Muscle of back (tissue), 11 donors: ENCODE measurements around the gene NTM. TPM values are rescaled to one million over a fixed set of nuclear protein-coding genes. Genes with fewer than 3 reads are reported as not detected.

Experiments
- DNase-seq, 3 donors: peaks; one replicate each; pipeline versions ENCODE4 v3.0.0 to v3.0.0-alpha.2; 2013
- polyA plus RNA-seq, 10 donors: library from polyadenylated mRNA; unstranded; fragments of 120-200 nt; gene quantifications; one replicate each; pipeline ENCODE4 v1.2.1, GENCODE V29; 2013; ENCODE audit not compliant: insufficient read length in 10 of 10

Gene NTM
- polyA plus RNA-seq, 10 donors: 12.7 to 28.4 (median 21.0) TPM

GRCh38 chr11:132205006-132205405, 834.6 kb downstream of the NTM start:
- DNase-seq: no peak

- no peak for DNase-seq
These were observed 835.1 kb downstream of the NTM start for GRCh38 chr11:132205496-132205895.

- DNase-seq: no peak
These were observed 836.6 kb downstream of the NTM start for GRCh38 chr11:132206993-132207392.

- DNase-seq: no peak
These were observed 838.2 kb downstream of the NTM start for GRCh38 chr11:132208477-132209055.

- no peak for DNase-seq
These were observed 841.1 kb downstream of the NTM start for GRCh38 chr11:132211479-132211878.

- no peak for DNase-seq
These were observed 847.4 kb downstream of the NTM start for GRCh38 chr11:132217856-132218255.

- DNase-seq: peak; percentile 41 to 88 (median 64)
These were observed 850.1 kb downstream of the NTM start for GRCh38 chr11:132220474-132220873.

- no peak for DNase-seq
These were observed 851.9 kb downstream of the NTM start for GRCh38 chr11:132222345-132222744.

- no peak for DNase-seq
These were observed 856.1 kb downstream of the NTM start for GRCh38 chr11:132226522-132226921.

- DNase-seq: no peak
These were observed 858.4 kb downstream of the NTM start for GRCh38 chr11:132228746-132229325.

- no peak for DNase-seq
These were observed 861.4 kb downstream of the NTM start for GRCh38 chr11:132231656-132232347.

- DNase-seq: peak in 1 of 3 donors; percentile 89
These were observed 864.5 kb downstream of the NTM start for GRCh38 chr11:132234878-132235277.

- DNase-seq: no peak
These were observed 867.4 kb downstream of the NTM start for GRCh38 chr11:132237781-132238180.

- DNase-seq: no peak
These were observed 868.0 kb downstream of the NTM start for GRCh38 chr11:132238331-132238866.

- DNase-seq: no peak
These were observed 870.0 kb downstream of the NTM start for GRCh38 chr11:132240374-132240773.

GRCh38 chr11:132242632-132243031, 872.2 kb downstream of the NTM start:
- no peak for DNase-seq

- DNase-seq: no peak
These were observed 874.4 kb downstream of the NTM start for GRCh38 chr11:132244846-132245245.

- DNase-seq: no peak
These were observed 875.3 kb downstream of the NTM start for GRCh38 chr11:132245403-132246385.

GRCh38 chr11:132248580-132248979, 878.2 kb downstream of the NTM start:
- DNase-seq: no peak

- DNase-seq: no peak
These were observed 878.8 kb downstream of the NTM start for GRCh38 chr11:132249256-132249655.

- DNase-seq: no peak
These were observed 880.6 kb downstream of the NTM start for GRCh38 chr11:132251061-132251460.
